H1 (cell line): ENCODE results near the gene DNAH12. TPM values are rescaled to one million over a fixed set of nuclear protein-coding genes. Genes with fewer than 3 reads are reported as not detected.

ENCODE experiments used
- BCL11A ChIP-seq, 2 experiments: IDR thresholded peaks; one replicate each; pipeline ENCODE4 v1.6.1; 2011; ENCODE audit warnings: low read depth in 2 of 2, low read length in 2 of 2, mild to moderate bottlenecking in 2 of 2
- HDAC6 ChIP-seq: IDR thresholded peaks from one replicate; pipeline ENCODE4 v1.7.1; 2012; ENCODE audit warnings: low read depth, mild to moderate bottlenecking, inconsistent platforms, low read length, moderate library complexity
- KDM5A ChIP-seq: fragments of 200-600 bp; IDR thresholded peaks from 2 replicates; pipeline ENCODE4 v1.7.1; 2012; ENCODE audit warnings: mild to moderate bottlenecking, low read length, inconsistent platforms, mixed read lengths
- MAX ChIP-seq: IDR thresholded peaks from 2 replicates; pipeline ENCODE4 v1.6.1; 2012; ENCODE audit warnings: inconsistent platforms
- RNF2 ChIP-seq: fragments of 200-900, 300-1000 bp; sonication (generic); IDR thresholded peaks from 2 replicates; pipeline ENCODE4 v1.7.1; 2016; ENCODE audit warnings: borderline replicate concordance, low read depth, mild to moderate bottlenecking, antibody characterized with exemption, low read length; ENCODE audit not compliant: poor library complexity, severe bottlenecking; ENCODE audit errors: missing control alignments
- ZNF274 ChIP-seq: IDR thresholded peaks from 2 replicates; pipeline ENCODE4 v1.7.0; 2012; ENCODE audit warnings: low read length, borderline replicate concordance; ENCODE audit errors: extremely low read depth
- polyA plus RNA-seq, 7 experiments: library from polyadenylated mRNA; depleted of rRNA in 3 of 7; stranded (reverse) in 5 of 7; unstranded in 2 of 7; fragments of >200 nt in 5 of 7; fragments of 200-250 nt in 2 of 7; gene quantifications; 1 replicate in 5 of 7; 2 replicates in 1 of 7; 4 replicates in 1 of 7; pipeline versions ENCODE4 v1.2.1 to v1.2.3, GENCODE V29; 2011 to 2013; ENCODE audit warnings: missing spikeins in 2 of 7, mixed read lengths in 2 of 7
- total RNA-seq: library from RNA; stranded (reverse); fragmentation: NEBNext Ultra II Directional; extraction: Animal tissue kit (Norgen Biotek cat#: 25700); gene quantifications from 2 replicates; pipeline ENCODE4 v1.2.1, GENCODE V29; 2021

DNAH12 gene
- total and polyA plus RNA-seq, 2 of the 8 experiments (the other 6 are each of a cell fraction or from before 2014, with no cell fraction given): not detected

GRCh38 chr3:57545636-57546268 lies 1.6 kb upstream of the DNAH12 start (continued):
- TF ChIP-seq BCL11A (IDR thresholded peaks at IDR 0.05; ENCODE audit: low read depth in 2 of 2, low read length in 2 of 2) (no peak), MAX (no peak), ZNF274 (no peak), HDAC6 (no peak), RNF2 (no peak), KDM5A (no peak)
